Measurements from ENCODE around the gene ZBTB42.

Gene ZBTB42

GRCh38 chr14:104781271-104782077 lies 19.4 kb upstream of the ZBTB42 start:
- TF ChIP-seq CTCF (conservative IDR thresholded peaks at IDR 0.05) (no peak), ZFX (IDR thresholded peaks at IDR 0.05) (no peak)
- H3K27ac ChIP-seq, result no peak overlapping the region

GRCh38 chr14:104782086-104782807 lies 18.7 kb upstream of the ZBTB42 start:
- TF ChIP-seq CTCF (conservative IDR thresholded peaks at IDR 0.05), result no peak
- no peak for TF ChIP-seq ZFX (IDR thresholded peaks at IDR 0.05)
- no peak overlapping the region for H3K27ac ChIP-seq

- TF ChIP-seq ZFX (IDR thresholded peaks at IDR 0.05) (no peak), CTCF (conservative IDR thresholded peaks at IDR 0.05) (no peak)
- H3K27ac ChIP-seq, result no peak overlapping the region
Measured at GRCh38 chr14:104782808-104783139, 18.1 kb upstream of the ZBTB42 start.

DNA sequence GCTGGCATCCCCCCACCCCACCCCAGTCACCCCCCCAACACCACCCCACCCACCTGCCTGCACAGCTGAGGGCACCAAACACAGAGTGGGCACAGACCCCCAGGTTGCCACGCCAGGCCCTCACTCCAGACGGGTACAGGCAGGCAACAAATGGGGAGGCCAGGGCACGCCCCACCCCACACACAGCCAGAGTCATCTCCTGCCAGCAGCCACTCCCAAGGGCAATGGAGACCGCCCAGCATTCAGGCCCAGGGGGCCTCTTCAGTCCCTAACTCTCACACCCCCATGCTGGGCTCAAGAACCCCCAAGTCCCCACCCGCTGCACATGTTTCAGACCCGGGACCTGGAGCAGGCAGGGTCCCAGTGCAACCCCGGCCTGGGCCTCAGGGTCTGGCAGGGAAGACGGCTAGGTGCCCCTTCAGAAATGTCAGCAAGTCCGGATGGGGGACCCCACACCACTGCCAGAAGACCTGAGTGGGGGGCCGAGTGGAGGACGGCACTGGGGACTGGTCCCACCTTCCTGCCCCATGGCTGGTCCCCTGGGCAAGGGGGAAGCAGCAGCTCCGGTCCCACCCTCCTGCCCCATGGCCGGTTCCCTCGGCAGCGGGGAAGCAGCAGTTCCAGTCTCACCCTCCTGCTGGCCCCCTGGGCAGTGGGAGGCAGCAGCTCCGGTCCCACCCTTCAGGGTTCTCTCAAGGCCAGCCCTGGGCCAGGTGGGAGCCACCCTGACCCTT lies 17.2 kb upstream of the ZBTB42 start:
- no peak overlapping the region for H3K27ac ChIP-seq

GRCh38 chr14:104784218-104784568 lies 16.7 kb upstream of the ZBTB42 start:
- TF ChIP-seq ZFX (IDR thresholded peaks at IDR 0.05) (no peak), CTCF (conservative IDR thresholded peaks at IDR 0.05) (no peak)
- H3K27ac ChIP-seq, result no peak overlapping the region

More for the DNA sequence above, 17.2 kb upstream of the ZBTB42 start:
- TF ChIP-seq CTCF (conservative IDR thresholded peaks at IDR 0.05) (no peak), ZFX (IDR thresholded peaks at IDR 0.05) (no peak)

GRCh38 chr14:104784846-104785707 lies 15.8 kb upstream of the ZBTB42 start:
- TF ChIP-seq ZFX (IDR thresholded peaks at IDR 0.05) (no peak), CTCF (conservative IDR thresholded peaks at IDR 0.05) (no peak)
- no peak overlapping the region for H3K27ac ChIP-seq
